BJ (cell line): ENCODE results near the gene SCUBE3. TPM values are rescaled to one million over a fixed set of nuclear protein-coding genes. Genes with fewer than 3 reads are reported as not detected.

Source experiments
- CTCF ChIA-PET: fragments of 350-600 bp; formaldehyde crosslinking; extraction: SDS; loops from one replicate; lab custom pipeline; 2021; ENCODE audit warnings: antibody characterized with exemption, inconsistent platforms; lab: Yijun Ruan, JAX
- POLR2A ChIA-PET: fragments of 300-600 bp; sonication (Branson Sonifier 250); formaldehyde crosslinking; extraction: SDS; loops from one replicate; lab custom pipeline; 2021; ENCODE audit warnings: antibody characterized with exemption; lab: Charles Lee
- DNase-seq: peaks from one replicate; pipeline ENCODE4 v3.0.0-alpha.2; 2011; ENCODE audit warnings: low read depth
- H3K27me3 ChIP-seq: 2 replicates; pipeline ENCODE4 v1.6.0; 2011; ENCODE audit warnings: low read length; ENCODE audit not compliant: control insufficient read depth, insufficient read depth
- H3K36me3 ChIP-seq: 2 replicates; pipeline ENCODE4 v1.5.1; 2011; ENCODE audit warnings: low read length; ENCODE audit not compliant: control insufficient read depth, insufficient read depth
- H3K4me3 ChIP-seq: 2 replicates; pipeline ENCODE4 v1.5.1; 2011; ENCODE audit warnings: low read depth, mild to moderate bottlenecking, control low read depth, low read length
- polyA plus RNA-seq: library from polyadenylated mRNA; depleted of rRNA; stranded (reverse); fragments of >200 nt; gene quantifications from 2 replicates; pipeline ENCODE4 v1.2.3, GENCODE V29; 2011
- TF ChIP-seq, protein P1 (sequence below): IDR thresholded peaks from 2 replicates; pipeline ENCODE4 v1.5.1; 2011; ENCODE audit warnings: low read depth, mild to moderate bottlenecking, control low read depth, inconsistent platforms, low read length, moderate library complexity; ENCODE audit not compliant: insufficient read depth

SCUBE3 gene
- polyA plus RNA-seq, 1 experiment: 13.1 TPM

DNA sequence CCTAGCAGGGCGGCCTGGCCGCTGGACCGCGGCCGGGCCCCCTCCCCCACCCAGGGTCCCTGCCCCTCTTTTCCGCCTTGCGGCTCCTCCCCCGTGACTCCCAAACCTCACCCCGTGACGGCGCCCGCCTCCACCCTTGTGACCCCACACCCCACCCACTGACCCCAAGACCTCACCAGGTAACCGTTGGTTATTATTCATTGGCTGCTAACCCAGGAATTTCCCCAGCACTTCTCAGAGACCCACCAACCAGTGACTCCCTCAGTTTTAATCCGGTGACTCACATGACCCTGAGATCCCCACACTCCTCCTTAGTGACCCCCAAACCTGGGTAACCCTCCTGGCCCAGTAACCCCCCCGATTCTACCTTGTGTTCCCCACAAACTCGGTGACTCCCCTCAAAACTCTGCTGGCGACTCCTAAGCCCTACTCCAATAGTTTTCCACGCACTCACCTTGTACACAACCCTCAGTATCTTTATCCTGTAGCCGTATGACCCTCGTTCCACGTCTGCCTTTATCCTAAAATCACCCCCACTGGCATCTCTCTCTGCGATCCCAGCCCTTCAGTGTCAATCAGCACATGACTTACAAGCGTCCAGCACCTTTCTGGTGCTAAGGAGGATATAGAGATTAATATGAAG, 46.3 kb downstream of the SCUBE3 start:
- CTCF ChIA-PET: interaction anchor here (1.0 to 5.8 kb wide), 4 partner anchors 19 to 114 kb away, joined by 4 to 43 read pairs (median 6); no protein-coding TSS in a partner anchor
- no peaks in the 10 kb centered on the region for H3K27me3 ChIP-seq
- TF ChIP-seq, protein P1, sequence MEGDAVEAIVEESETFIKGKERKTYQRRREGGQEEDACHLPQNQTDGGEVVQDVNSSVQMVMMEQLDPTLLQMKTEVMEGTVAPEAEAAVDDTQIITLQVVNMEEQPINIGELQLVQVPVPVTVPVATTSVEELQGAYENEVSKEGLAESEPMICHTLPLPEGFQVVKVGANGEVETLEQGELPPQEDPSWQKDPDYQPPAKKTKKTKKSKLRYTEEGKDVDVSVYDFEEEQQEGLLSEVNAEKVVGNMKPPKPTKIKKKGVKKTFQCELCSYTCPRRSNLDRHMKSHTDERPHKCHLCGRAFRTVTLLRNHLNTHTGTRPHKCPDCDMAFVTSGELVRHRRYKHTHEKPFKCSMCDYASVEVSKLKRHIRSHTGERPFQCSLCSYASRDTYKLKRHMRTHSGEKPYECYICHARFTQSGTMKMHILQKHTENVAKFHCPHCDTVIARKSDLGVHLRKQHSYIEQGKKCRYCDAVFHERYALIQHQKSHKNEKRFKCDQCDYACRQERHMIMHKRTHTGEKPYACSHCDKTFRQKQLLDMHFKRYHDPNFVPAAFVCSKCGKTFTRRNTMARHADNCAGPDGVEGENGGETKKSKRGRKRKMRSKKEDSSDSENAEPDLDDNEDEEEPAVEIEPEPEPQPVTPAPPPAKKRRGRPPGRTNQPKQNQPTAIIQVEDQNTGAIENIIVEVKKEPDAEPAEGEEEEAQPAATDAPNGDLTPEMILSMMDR: no peak
- H3K4me3 ChIP-seq: peak overlapping the region; percentile 93
- H3K36me3 ChIP-seq: no peaks in the 10 kb centered on the region
- DNase-seq: no peak
- POLR2A ChIA-PET: interaction anchor here (1.0 kb wide), 1 partner anchor 12 kb away, joined by 3 read pairs; no protein-coding TSS in a partner anchor

GRCh38 chr6:35260591-35261570, 47.1 kb downstream of the SCUBE3 start:
- H3K4me3 ChIP-seq: peak overlapping the region; percentile 93
- TF ChIP-seq, protein P1: no peak
- H3K36me3 ChIP-seq: no peaks in the 10 kb centered on the region
- H3K27me3 ChIP-seq: no peaks in the 10 kb centered on the region
- no peak for DNase-seq
- CTCF ChIA-PET: interaction anchor here (1.5 kb wide), 1 partner anchor 20 kb away, joined by 5 read pairs; no protein-coding TSS in a partner anchor
- POLR2A ChIA-PET: no interaction called here

DNA sequence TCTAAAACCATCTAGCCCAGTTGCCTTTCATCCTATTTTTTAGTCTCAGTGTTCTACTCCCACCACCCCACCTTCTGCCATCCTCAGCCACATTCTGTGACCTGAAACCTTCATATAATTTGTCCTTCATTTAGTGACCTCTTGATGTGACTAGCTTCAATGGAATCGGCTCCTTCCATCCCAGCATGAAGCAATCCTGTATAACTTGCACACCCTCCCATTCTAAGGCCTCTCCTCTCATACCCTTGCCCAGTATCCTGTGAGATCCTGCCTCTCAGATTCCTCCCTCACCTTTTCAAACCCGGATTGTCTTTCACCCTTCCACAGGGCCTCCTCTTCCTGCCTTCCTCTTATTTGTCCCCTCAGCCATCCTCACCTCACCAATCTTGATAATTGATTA, 48.8 kb downstream of the SCUBE3 start:
- H3K27me3 ChIP-seq: no peaks in the 10 kb centered on the region
- ChIA-PET CTCF (no interaction called here), POLR2A (no interaction called here)
- TF ChIP-seq, protein P1: no peak
- no peak for DNase-seq
- no peaks in the 10 kb centered on the region for H3K36me3 ChIP-seq
- no peak overlapping the region for H3K4me3 ChIP-seq

DNA sequence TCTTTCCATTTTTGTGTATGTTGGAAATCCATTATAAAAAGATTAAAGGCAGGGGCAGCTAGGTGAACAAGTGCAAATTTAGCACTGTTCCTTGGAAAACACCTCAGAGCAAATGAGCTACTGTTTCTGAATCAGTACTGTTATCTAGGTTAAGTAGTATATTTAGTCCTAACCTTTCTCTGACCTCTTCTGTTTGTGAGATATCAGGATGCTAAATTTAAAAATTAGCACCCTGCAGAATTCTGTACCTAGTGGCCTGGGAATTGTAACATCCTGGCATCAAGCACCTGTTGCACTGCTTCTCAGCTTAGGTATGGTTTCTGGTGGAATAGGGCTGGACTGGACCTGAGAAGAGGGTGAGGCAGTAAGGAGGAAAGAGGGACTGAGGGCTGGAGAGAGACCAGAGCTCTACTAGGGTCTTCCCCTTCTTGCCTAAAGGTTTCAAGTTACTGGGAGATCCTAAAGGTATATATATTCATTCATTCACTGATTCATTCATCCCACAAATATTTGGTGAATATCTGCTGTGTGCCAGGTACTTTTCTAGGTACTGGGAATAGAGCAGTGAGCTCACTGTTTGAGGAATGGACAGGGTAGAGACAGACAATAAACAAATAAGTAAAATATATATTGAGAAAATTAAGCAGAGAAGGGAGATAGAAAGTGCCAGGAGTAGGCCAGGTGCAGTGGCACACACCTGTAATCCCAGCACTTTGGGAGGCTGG, 51.0 kb downstream of the SCUBE3 start:
- CTCF ChIA-PET: interaction anchor here (0.8 to 1.2 kb wide), 3 partner anchors 22 to 23 kb away, joined by 3 to 4 read pairs (median 3); no protein-coding TSS in a partner anchor

More for the DNA sequence above, 51.0 kb downstream of the SCUBE3 start:
- TF ChIP-seq, protein P1: no peak
- POLR2A ChIA-PET: no interaction called here
- no peak for DNase-seq
- H3K4me3 ChIP-seq: no peak overlapping the region
- no peaks in the 10 kb centered on the region for H3K27me3 ChIP-seq
- H3K36me3 ChIP-seq: no peaks in the 10 kb centered on the region
